AG04449 (cell line): ENCODE results near the gene TUBE1.

Experiments
- CTCF ChIA-PET: fragments of 350-600 bp; formaldehyde crosslinking; extraction: SDS; loops from one replicate; lab custom pipeline; 2021; ENCODE audit warnings: antibody characterized with exemption; lab: Yijun Ruan, JAX
- POLR2A ChIA-PET: fragments of 400-600, 350-600 bp; formaldehyde crosslinking; extraction: SDS; loops from one replicate; lab custom pipeline; 2020; ENCODE audit warnings: antibody characterized with exemption, inconsistent platforms; lab: Yijun Ruan, JAX
- DNase-seq: peaks from one replicate; pipeline ENCODE4 v3.0.0-alpha.2; 2010; ENCODE audit warnings: low read depth, low spot score
- H3K4me3 ChIP-seq: 2 replicates; pipeline ENCODE4 v1.5.1; 2011; ENCODE audit warnings: low read depth, mild to moderate bottlenecking, control low read depth, low read length
- CTCF ChIP-seq: IDR thresholded peaks from one replicate; pipeline ENCODE4 v1.5.1; 2011; ENCODE audit warnings: mild to moderate bottlenecking, moderate library complexity, low read length, control low read depth, inconsistent platforms; ENCODE audit not compliant: insufficient read depth; ENCODE audit errors: missing control alignments

Gene TUBE1

DNA sequence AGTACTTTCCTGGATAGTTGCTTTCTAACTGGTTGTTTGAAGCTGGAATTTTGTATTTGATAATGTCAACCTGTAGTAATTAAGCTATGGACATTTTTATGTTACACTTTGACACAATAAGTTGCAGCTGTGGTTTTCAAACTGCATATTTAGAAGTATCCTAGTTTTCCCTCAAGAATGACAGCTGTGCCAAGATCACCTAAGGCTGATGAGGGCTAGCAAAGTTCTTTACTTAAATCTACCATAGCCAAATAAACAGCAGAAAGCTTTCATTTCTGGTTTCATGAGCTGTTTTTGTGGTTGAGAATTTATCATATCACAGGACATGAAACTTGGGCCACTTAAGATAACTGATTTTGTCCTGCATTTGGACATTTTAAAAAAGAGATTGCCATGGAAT is 30.8 kb upstream of the TUBE1 start:
- DNase-seq: no peak
- ChIA-PET CTCF (no interaction called here), POLR2A (no interaction called here)
- H3K4me3 ChIP-seq: no peak overlapping the region
- no peak for TF ChIP-seq CTCF

DNA sequence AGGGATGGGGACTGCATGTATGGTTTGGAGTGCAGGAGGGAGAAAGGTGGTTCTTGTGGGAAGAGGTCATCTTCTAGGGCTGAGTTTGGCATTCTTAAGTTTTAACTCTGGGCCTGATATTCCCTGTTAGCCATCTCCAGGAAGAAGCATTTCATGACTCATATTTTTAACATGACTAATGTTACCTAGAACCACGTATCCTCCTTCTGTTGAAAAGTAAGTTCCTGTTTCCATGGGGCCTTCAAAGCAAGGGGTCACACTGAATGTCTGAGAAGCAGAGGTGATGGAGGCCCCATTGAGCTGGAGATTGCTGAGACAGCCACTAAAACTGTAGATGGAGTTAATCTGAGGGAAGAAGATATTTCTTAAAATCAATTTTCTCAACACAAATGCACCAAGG is 30.3 kb upstream of the TUBE1 start:
- no peak for DNase-seq
- ChIA-PET POLR2A (no interaction called here), CTCF (interaction anchor here (1.0 kb wide), 1 partner anchor 8 kb away, joined by 3 read pairs; no protein-coding TSS in a partner anchor)
- no peak overlapping the region for H3K4me3 ChIP-seq
- no peak for TF ChIP-seq CTCF

GRCh38 chr6:112116221-112116620 is 28.9 kb upstream of the TUBE1 start:
- CTCF ChIA-PET: interaction anchor here (1.0 to 1.1 kb wide), 2 partner anchors 9 to 31 kb away, joined by 3 read pairs; no protein-coding TSS in a partner anchor
- TF ChIP-seq CTCF: no peak
- no peak for DNase-seq
- POLR2A ChIA-PET: no interaction called here
- no peak overlapping the region for H3K4me3 ChIP-seq

DNA sequence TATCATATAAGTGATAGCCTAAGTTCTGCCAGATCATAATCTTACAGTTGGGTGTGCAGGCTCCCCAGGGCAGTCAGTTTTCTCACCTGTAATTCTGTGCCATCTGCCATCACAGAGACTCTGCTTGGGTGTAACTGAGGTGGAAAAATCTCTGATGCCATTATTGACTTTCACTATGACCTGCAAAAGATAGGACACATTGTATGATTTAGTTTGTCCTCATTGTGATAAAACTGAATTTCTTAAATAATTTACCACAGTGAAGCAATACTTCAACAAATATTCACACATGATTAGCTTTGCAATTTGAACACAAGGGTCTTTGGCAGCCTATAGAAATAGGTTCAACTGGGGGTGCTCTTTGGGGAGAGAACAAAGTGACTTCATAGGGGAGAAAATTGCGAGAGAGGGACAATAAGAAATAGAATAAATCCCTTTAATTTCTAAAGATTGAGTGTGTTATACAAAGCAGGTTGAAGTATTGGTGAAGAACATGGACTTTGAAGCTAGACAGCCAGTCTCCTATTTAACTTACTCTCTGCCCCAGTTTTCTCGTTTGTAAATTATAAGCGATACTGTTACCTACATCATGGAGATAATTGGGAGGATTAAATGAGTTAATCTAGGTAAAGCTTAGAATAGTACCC is 27.4 kb upstream of the TUBE1 start:
- H3K4me3 ChIP-seq: no peak overlapping the region
- ChIA-PET CTCF (interaction anchor here (1.4 kb wide), 1 partner anchor 13 kb away, joined by 3 read pairs; no protein-coding TSS in a partner anchor), POLR2A (no interaction called here)
- no peak for DNase-seq
- no peak for TF ChIP-seq CTCF

- ChIA-PET CTCF (no interaction called here), POLR2A (no interaction called here)
- H3K4me3 ChIP-seq: no peak overlapping the region
- no peak for TF ChIP-seq CTCF
- no peak for DNase-seq
These were observed 26.6 kb upstream of the TUBE1 start for GRCh38 chr6:112113918-112114317.

GRCh38 chr6:112113431-112113830 is 26.1 kb upstream of the TUBE1 start:
- no peak overlapping the region for H3K4me3 ChIP-seq
- ChIA-PET CTCF (no interaction called here), POLR2A (no interaction called here)
- no peak for DNase-seq
- TF ChIP-seq CTCF: no peak
